HG02981 (cell line): ENCODE data around the gene MYL11.

Experiments
- ATAC-seq: cut with Tn5 transposase; IDR thresholded peaks from one replicate; pipeline ENCODE4 v1.9.1; 2021; ENCODE audit warnings: mild to moderate bottlenecking, moderate library complexity; ENCODE audit not compliant: unreplicated experiment

MYL11 gene

DNA sequence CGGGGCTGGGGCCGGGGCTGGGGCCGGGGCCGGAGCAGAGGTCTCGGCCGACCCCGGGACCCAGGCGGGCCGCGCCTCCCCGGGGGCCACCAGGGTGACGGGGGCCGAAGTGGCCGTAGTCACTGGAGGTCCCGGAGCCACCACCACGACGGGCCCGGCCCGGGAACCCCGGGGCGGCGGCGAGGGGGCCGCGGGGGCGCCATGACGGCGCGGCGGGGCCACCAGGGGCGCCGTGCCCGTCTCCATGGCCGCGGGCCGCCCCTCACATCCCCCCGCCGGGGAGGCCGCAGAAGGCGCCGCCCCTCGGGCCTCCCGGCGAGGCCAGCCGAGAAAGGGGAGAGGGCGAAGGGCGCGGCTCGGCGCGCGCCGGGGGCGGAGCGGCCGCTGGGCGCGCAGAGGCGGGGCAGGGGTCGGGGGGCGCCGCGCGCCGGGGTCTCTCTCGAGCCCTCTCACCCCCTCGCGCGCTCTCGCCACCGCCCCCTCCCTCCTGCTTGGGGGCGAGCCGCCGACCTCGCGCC, 4.6 kb upstream of the MYL11 start:
- peak; percentile 12 for ATAC-seq

- peak; percentile 71 for ATAC-seq
Measured at GRCh38 chr16:30370456-30371247, 4.0 kb upstream of the MYL11 start, which contains the start of gene TBC1D10B. Gene TBC1D10B (minus strand): TSS chr16:30370494. CDS start chr16:30370183, 311 bp downstream.

DNA sequence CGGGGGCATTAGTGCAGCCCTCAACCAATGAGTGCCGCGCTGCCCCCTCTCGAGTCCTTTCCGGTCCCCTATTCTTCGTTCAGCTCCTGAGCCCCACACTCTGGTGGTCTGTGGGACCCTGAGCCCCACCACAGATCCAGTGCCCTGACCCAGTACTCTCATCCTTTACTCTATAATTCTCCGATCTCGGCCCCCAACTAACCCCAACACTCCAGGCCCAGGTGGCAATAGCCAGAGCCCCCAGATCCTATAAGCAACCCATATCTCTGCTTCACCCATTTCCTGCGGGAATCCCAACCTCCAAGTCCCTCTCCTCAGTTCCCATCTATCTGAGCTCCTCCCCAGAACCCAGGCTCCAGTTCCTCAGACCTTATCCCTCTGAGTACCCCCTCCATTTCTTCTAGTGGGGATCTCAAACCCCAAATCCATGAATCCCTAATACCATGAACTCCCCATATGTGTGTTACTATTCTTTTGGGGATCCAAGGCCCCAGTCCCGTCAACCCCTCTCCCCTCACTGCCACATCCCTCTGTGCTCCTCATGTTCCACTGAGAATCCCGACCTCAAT, 3.3 kb upstream of the MYL11 start:
- no peak for ATAC-seq

GRCh38 chr16:30372038-30372712, 2.4 kb upstream of the MYL11 start:
- no peak for ATAC-seq

GRCh38 chr16:30372725-30373124, 1.9 kb upstream of the MYL11 start:
- ATAC-seq, result no peak

DNA sequence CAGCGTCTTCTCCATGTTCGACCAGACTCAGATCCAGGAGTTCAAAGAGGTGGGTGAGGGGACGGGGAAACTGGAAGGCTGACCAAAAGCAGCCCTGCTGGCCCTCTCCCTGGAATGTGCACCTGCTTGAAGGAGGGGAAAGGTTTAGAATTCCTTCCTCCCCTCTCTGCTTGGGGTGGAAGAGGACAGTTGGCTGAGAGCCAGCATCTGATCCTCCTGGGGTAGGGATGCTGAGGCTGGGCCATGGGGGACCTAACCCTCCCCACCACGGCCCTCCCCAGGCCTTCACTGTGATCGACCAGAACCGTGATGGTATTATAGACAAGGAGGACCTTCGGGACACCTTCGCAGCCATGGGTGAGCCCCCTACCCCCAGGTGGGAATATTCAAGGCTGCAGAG, 1.3 kb downstream of the MYL11 start:
- no peak for ATAC-seq

GRCh38 chr16:30376461-30376902, 1.9 kb downstream of the MYL11 start:
- no peak for ATAC-seq

DNA sequence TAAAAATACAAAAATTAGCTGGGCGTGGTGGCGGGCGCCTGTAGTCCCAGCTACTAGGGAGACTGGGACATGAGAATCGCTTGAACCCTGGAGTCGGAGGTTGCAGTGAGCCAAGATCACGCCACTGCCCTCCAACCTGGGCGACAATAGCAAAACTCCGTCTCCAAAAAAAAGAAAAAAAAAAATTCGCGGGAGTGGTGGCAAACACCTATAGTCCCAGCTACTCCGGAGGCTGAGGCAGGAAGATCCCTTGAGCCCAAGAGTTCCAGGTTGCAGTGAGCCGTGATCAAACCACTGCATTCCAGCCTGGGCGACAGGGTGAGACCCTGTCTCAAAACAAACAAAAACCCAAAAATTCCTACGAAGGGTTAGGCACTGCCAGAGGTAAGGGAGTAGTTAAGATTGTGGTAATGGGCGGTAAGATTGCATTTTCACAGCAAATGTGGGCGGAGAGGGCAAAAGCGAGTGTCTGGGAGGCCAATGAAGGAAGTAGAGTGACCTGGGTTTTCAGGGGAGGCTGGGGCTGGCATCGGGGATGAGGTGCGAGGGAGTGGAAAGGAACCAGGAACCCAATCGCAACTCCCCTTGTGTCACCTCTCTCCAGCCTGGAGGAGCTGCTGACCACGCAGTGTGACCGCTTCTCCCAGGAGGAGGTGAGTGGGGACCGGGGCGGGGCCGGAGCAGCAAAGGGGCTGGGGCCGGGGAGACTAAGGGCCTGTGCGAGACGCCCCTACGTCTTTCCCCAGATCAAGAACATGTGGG, 2.6 kb downstream of the MYL11 start:
- no peak for ATAC-seq

GRCh38 chr16:30377812-30378235, 3.2 kb downstream of the MYL11 start:
- ATAC-seq, result peak; percentile 33

DNA sequence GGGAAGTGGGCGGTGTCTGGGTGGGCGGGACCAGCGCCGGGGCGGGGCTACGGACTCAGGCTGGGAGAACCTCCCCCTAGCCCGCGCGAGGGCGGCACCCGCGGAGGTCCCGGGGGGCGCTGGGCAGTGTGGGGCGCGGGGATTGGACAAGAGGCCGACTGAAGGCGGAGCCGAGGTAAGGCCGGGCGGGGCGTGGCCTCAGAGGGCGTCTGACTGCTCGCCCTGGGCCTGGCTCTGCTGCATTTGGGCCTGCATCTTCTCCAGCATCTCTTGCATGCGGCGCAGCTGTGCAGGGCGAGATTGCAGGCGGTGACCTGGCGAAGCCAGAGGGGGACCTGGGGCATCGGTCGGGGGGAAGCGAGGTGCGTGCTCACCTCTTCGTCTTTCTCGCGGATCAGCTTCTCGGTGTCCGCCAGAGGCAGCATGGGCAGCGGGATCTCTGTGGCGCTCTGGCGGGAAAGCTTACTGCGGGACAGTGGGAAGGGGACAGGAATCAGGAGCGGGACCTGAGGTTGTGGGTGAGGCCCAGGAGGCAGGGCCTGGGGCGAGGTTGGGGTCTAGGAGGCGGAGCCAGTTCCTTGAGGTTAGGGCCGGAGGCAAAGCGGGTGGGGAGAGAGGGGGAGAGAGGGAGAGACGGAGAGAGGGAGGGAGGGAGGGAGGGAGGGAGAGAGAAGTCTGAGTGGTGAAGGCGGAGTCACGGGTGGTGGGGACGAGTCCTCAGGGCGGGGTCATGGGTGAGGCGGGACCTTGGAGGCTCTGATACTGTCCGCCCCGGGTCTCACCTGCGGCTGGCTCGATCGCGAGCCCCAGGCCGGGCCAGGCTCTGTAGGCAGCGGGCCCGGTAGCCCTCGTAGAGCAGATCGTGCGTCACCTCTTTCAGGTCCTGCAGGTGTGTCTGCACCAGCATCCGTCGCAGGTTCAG, 3.9 kb downstream of the MYL11 start:
- peak; percentile 79 for ATAC-seq

DNA sequence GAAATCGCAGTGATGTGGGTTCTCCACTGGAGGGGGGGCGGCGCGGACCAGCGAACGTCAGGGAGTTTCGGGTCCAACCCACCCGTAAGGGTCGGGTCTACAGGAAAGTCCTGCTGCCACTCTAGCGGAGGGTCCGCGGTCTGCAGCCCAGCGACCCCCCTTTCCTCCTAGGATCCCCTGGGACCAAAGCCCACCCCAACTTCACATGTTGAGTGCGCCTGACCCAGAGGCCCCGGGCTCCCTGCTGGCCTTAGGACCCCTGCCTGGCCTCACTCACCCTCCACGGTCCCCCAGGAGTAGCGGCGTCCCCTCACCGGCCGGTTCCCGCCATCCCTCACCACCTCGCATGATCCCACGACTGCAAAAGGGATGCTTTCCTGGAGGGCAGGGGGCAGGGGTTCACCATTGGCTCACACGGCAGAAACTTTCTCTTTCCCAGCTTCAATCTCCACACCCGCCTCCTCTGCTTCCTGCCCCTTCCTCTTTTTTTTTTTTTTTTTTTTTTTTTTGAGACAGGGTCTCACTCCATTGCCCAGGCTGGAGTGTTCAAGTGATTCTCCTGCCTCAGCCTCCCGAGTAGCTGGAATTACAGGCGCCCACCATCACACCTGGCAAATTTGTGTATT, 4.7 kb downstream of the MYL11 start:
- no peak for ATAC-seq

GRCh38 chr16:30380072-30380802, 5.6 kb downstream of the MYL11 start:
- no peak for ATAC-seq

- no peak for ATAC-seq
Measured at GRCh38 chr16:30380803-30381208, 6.2 kb downstream of the MYL11 start.

DNA sequence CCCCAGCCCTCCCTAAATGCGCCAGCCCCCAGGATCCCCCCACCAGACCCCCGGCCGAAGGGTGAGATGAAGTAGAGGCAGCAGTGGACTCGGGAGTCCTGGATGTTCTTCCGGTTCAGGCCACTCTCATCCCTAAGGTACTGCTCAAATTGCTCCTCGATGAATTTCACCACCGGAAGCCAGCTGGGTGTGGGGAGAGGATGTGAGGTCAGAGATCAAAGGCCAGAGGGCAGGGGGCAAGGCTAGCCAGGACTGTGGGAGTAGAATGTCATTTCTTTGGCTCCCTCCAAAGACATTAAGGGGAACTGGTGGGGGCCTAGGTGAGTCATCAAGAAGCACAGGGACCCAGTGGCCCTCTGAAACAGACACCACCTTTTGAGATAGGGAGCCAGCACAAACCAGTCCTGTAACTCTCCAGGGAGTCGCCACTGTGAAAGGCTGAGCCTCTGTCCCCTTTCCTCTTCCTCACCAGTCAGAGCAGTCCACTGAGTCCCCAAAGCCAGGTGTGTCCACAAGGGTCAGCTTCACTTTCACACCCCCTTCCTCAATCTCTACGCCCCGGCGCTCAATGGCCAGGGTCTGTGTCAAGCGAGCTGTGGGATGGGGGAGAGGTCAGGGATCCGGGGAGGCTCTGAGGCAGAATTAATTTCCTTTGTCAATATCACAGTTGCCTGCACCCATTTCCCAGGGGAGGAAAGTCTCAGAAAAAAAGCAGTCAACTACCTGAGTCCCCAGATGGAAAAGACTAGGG, 6.9 kb downstream of the MYL11 start:
- no peak for ATAC-seq

DNA sequence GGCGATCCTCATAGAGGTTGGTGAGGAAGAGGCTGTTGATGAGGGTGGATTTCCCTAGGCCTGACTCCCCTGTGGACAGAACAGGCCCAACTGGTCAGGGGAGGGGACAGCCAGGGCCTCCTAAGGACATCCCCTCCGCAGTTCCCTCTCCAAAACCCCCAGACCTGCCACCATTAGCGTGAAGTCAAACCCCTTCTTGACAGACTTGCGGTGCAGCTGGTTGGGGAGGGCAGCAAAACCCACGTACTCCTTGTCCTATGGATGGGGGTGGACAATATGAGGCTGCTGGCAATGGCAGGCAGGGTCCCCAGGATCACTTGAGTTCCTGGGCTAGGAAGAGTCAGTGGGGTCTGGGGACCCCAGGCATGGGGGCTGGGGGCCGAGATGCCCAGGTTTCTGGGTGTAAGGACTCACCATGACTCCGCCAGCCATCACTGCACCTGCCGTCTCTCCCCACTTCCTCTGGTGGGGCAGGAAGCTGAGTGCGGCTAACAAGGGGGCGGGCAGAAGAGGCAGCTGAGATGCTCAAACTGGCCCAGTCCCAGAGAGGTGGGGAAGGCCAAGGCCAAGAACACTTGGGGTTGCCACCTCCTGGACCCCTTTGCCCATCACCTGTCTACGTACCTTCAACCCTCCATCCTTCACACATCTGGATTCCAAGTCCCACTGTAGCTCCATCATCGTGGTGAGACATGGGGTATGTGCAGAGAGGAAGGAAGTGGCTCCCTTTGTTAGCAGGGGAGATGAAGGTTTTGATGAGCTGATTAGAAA, 7.7 kb downstream of the MYL11 start, which contains the start of gene SEPTIN1:
Gene SEPTIN1 (minus strand): TSS at position 451 of the 771 bp plus-strand sequence. CDS start 19 bp downstream, at position 432.
- ATAC-seq, result no peak

GRCh38 chr16:30383521-30383920, 8.9 kb downstream of the MYL11 start:
- ATAC-seq, result no peak

DNA sequence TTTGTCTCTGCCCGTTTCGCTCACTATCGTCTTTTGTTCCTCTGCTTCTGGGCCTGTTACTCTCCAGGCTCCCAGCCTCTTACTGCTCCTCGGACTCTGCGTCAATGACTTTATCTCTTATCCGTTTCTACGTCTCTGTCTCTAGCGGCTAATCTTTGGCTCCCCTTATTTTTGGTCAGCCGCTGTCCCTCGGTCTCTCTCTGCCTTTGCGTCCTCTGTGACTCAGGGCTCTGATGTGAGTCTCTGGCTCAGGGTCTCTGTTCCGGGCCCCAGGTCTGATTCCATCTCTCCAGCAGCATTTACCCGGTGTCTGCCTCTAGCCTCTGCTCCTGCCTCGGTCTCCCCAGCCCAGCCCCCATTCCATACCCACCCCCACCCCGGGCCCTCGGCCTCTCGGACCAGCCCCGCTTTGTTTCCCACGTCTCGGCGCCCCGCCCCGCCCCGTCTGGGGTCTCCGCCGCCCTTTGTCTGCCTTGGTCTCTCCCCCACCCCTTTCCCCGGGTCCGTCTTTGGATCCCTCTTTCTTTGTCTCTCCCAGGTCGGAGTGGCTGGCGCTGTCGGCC, 20.1 kb downstream of the MYL11 start:
- no peak for ATAC-seq
